HG02678 (cell line): Measurements from ENCODE around the gene ELL.

Experiments used
- ATAC-seq: cut with Tn5 transposase; IDR thresholded peaks from one replicate; pipeline ENCODE4 v1.9.1; 2021; ENCODE audit warnings: mild to moderate bottlenecking, moderate library complexity; ENCODE audit not compliant: unreplicated experiment

The ELL gene

GRCh38 chr19:18449552-18449951, 72.3 kb downstream of the ELL start:
- no peak for ATAC-seq

- ATAC-seq, result no peak
Observed at GRCh38 chr19:18446811-18447359, 75.0 kb downstream of the ELL start.

- ATAC-seq, result no peak
Observed at GRCh38 chr19:18446145-18446810, 75.6 kb downstream of the ELL start.

GRCh38 chr19:18445262-18445948, 76.5 kb downstream of the ELL start:
- no peak for ATAC-seq

- ATAC-seq, result no peak
Observed at GRCh38 chr19:18444513-18444912, 77.4 kb downstream of the ELL start.

- ATAC-seq, result no peak
Observed at GRCh38 chr19:18443831-18444230, 78.0 kb downstream of the ELL start.

- ATAC-seq, result no peak
Observed at GRCh38 chr19:18443406-18443805, 78.5 kb downstream of the ELL start.

GRCh38 chr19:18442941-18443340, 78.9 kb downstream of the ELL start:
- no peak for ATAC-seq

- no peak for ATAC-seq
Observed at GRCh38 chr19:18441804-18442788, 79.8 kb downstream of the ELL start.

GRCh38 chr19:18440936-18441803, 80.7 kb downstream of the ELL start:
- ATAC-seq, result no peak

- no peak for ATAC-seq
Observed at GRCh38 chr19:18440415-18440877, 81.4 kb downstream of the ELL start.

GRCh38 chr19:18439910-18440237, 82.0 kb downstream of the ELL start:
- ATAC-seq, result no peak

- no peak for ATAC-seq
Observed at GRCh38 chr19:18439025-18439909, 82.6 kb downstream of the ELL start.

- ATAC-seq, result no peak
Observed at GRCh38 chr19:18438331-18439024, 83.4 kb downstream of the ELL start.

- ATAC-seq, result peak; percentile 11
Observed at GRCh38 chr19:18437491-18438330, 84.2 kb downstream of the ELL start, which contains the start of gene ISYNA1. TSS of gene ISYNA1 (minus strand) at chr19:18438133. CDS start at chr19:18437979, 154 bp downstream.

GRCh38 chr19:18436671-18437490, 85.0 kb downstream of the ELL start:
- peak; percentile 54 for ATAC-seq
